GM13977 (cell line): ENCODE data around the gene MEGF11.

Experiments
- DNase-seq: peaks from one replicate; pipeline ENCODE4 v3.0.0; 2012; ENCODE audit warnings: low spot score
- CTCF ChIP-seq: IDR thresholded peaks from 2 replicates; pipeline ENCODE4 v1.5.1; 2012; ENCODE audit warnings: mild to moderate bottlenecking, control low read depth; ENCODE audit not compliant: insufficient read depth; ENCODE audit errors: extremely low read depth, missing control alignments
- in situ Hi-C: fragments of 300-500 bp; cut with MboI; formaldehyde crosslinking; loops from one replicate; pipeline ENCODE4 v1.12.0; 2022; ENCODE audit warnings: low sequenced_read_pairs, low pct_unique_long_range_greater_than_20kb, mixed read lengths, inconsistent platforms; ENCODE audit not compliant: unreplicated experiment

MEGF11 gene

GRCh38 chr15:65906396-65906795 lies 347.2 kb downstream of the MEGF11 start:
- in situ Hi-C loops: no loop called here
- TF ChIP-seq CTCF: no peak
- no peak for DNase-seq

- no peak for DNase-seq
- no peak for TF ChIP-seq CTCF
- in situ Hi-C loops: no loop called here
Observed at GRCh38 chr15:65904301-65904700, 349.2 kb downstream of the MEGF11 start.

GRCh38 chr15:65903296-65904073 lies 350.1 kb downstream of the MEGF11 start:
- in situ Hi-C loops: no loop called here
- TF ChIP-seq CTCF: no peak
- DNase-seq: no peak

GRCh38 chr15:65902373-65902772 lies 351.2 kb downstream of the MEGF11 start:
- in situ Hi-C loops: no loop called here
- DNase-seq: no peak
- TF ChIP-seq CTCF: no peak

GRCh38 chr15:65901836-65902235 lies 351.7 kb downstream of the MEGF11 start:
- DNase-seq: no peak
- in situ Hi-C loops: no loop called here
- no peak for TF ChIP-seq CTCF

- in situ Hi-C loops: no loop called here
- DNase-seq: no peak
- no peak for TF ChIP-seq CTCF
Observed at GRCh38 chr15:65901336-65901735, 352.2 kb downstream of the MEGF11 start.
